Measurements from ENCODE around the gene KNDC1. TPM values are rescaled to one million over a fixed set of nuclear protein-coding genes. Genes with fewer than 3 reads are reported as not detected.

The KNDC1 gene
- total and polyA plus RNA-seq, 2 donors (not counting 3 experiments of a cell fraction or from before 2014, with no cell fraction given) = not detected

- H4K20me1 ChIP-seq (replicated peaks; ENCODE audit: control insufficient read depth, extremely low read depth, insufficient read depth, low read length) = no peaks in the 10 kb centered on the region
- H3K4me3 ChIP-seq (replicated peaks in 1 of 3; ENCODE audit: insufficient read depth in 1 of 3, low read depth in 1 of 3, low read length in 3 of 3) = no peak overlapping the region
- POLR2A ChIA-PET = no interaction called here
- H3K9me1 ChIP-seq (replicated peaks; ENCODE audit: control insufficient read depth, extremely low read depth, insufficient read depth, low read length) = no peaks in the 10 kb centered on the region
- H3K4me2 ChIP-seq (ENCODE audit: insufficient read depth, low read length) = no peak overlapping the region
- dilution Hi-C loops (cut with MboI; ENCODE audit: extremely low pct_ligation_motif_present, low sequenced_read_pairs) (no loop called here), intact Hi-C loops (cut with micrococcal nuclease) (no loop called here)
- FAIRE-seq (no peak), DNase-seq (ENCODE audit: low read depth, low spot score) (no peak)
- no peaks in the 10 kb centered on the region for H3K36me3 ChIP-seq (ENCODE audit: control insufficient read depth in 2 of 2, extremely low read depth in 1 of 2, insufficient read depth in 2 of 2, low read length in 2 of 2)
- H3K27ac ChIP-seq (ENCODE audit: insufficient read depth, low read depth, low read length) = no peak overlapping the region
- no peak overlapping the region for H3K9ac ChIP-seq (replicated peaks; ENCODE audit: extremely low read depth, insufficient read depth, low read length)
- TF ChIP-seq CTCF (IDR thresholded peaks at IDR 0.05; ENCODE audit: extremely low read depth in 1 of 2, insufficient read depth in 1 of 2, low read depth in 1 of 2, low read length in 2 of 2) = no peak
- H3K9me3 ChIP-seq (replicated peaks; ENCODE audit: control insufficient read depth, insufficient read depth, low read length) = no peaks in the 10 kb centered on the region
- no peaks in the 10 kb centered on the region for H3K27me3 ChIP-seq (ENCODE audit: control insufficient read depth in 2 of 2, insufficient read depth in 2 of 2, low read length in 2 of 2)
- H3K79me2 ChIP-seq (ENCODE audit: control insufficient read depth, insufficient read depth, low read length) = no peaks in the 10 kb centered on the region
- CTCF ChIA-PET = no interaction called here
- no peaks in the 10 kb centered on the region for H3K4me1 ChIP-seq (ENCODE audit: control insufficient read depth, extremely low read depth, insufficient read depth, low read length)
- BruUV-seq (replicated peaks) = no TSS peak
- no peak overlapping the region for H2AFZ ChIP-seq (ENCODE audit: low read depth, low read length)
These were observed 36.8 kb upstream of the KNDC1 start for GRCh38 chr10:133123050-133123745.

GRCh38 chr10:133123746-133124356 is 36.2 kb upstream of the KNDC1 start:
- BruUV-seq (replicated peaks) = no TSS peak
- dilution Hi-C loops (cut with MboI; ENCODE audit: extremely low pct_ligation_motif_present, low sequenced_read_pairs) (no loop called here), intact Hi-C loops (cut with micrococcal nuclease) (loop anchor here (1.0 to 2.0 kb wide), 3 partner anchors 220 to 470 kb away; no protein-coding TSS in a partner anchor)
- Histone ChIP-seq H3K27ac (ENCODE audit: insufficient read depth, low read depth, low read length) (no peak overlapping the region), H4K20me1 (replicated peaks; ENCODE audit: control insufficient read depth, extremely low read depth, insufficient read depth, low read length) (no peaks in the 10 kb centered on the region), H3K4me1 (ENCODE audit: control insufficient read depth, extremely low read depth, insufficient read depth, low read length) (no peaks in the 10 kb centered on the region), H3K9me3 (replicated peaks; ENCODE audit: control insufficient read depth, insufficient read depth, low read length) (no peaks in the 10 kb centered on the region), H3K79me2 (ENCODE audit: control insufficient read depth, insufficient read depth, low read length) (no peaks in the 10 kb centered on the region), H3K4me2 (ENCODE audit: insufficient read depth, low read length) (no peak overlapping the region), H3K9ac (replicated peaks; ENCODE audit: extremely low read depth, insufficient read depth, low read length) (no peak overlapping the region), H3K27me3 (ENCODE audit: control insufficient read depth in 2 of 2, insufficient read depth in 2 of 2, low read length in 2 of 2) (no peaks in the 10 kb centered on the region), H2AFZ (ENCODE audit: low read depth, low read length) (no peak overlapping the region), H3K4me3 (replicated peaks in 1 of 3; ENCODE audit: insufficient read depth in 1 of 3, low read depth in 1 of 3, low read length in 3 of 3) (no peak overlapping the region), H3K9me1 (replicated peaks; ENCODE audit: control insufficient read depth, extremely low read depth, insufficient read depth, low read length) (no peaks in the 10 kb centered on the region), H3K36me3 (ENCODE audit: control insufficient read depth in 2 of 2, extremely low read depth in 1 of 2, insufficient read depth in 2 of 2, low read length in 2 of 2) (no peaks in the 10 kb centered on the region)
- POLR2A ChIA-PET = no interaction called here
- DNase-seq (ENCODE audit: low read depth, low spot score) (no peak), FAIRE-seq (no peak)
- TF ChIP-seq MYC (IDR thresholded peaks at IDR 0.05; ENCODE audit: low read depth, low read length) = no peak
- no peak for TF ChIP-seq FOS (IDR thresholded peaks at IDR 0.05; ENCODE audit: borderline replicate concordance, insufficient read depth, low read length)
- TF ChIP-seq JUN (IDR thresholded peaks at IDR 0.05; ENCODE audit: borderline replicate concordance, insufficient read depth, insufficient read length, low read depth) = no peak
- CTCF ChIA-PET = interaction anchor here (0.6 to 1.8 kb wide), 3 partner anchors 184 to 469 kb away, joined by 3 to 5 read pairs (median 4); no protein-coding TSS in a partner anchor
